ENCODE data around the gene POLDIP2.

POLDIP2 gene

GRCh38 chr17:28315846-28316705 lies 41.3 kb downstream of the POLDIP2 start:
- no peak for DNase-seq

GRCh38 chr17:28313841-28314240 lies 43.5 kb downstream of the POLDIP2 start:
- DNase-seq, result no peak

- DNase-seq, result no peak
Measured at GRCh38 chr17:28306954-28307401, 50.3 kb downstream of the POLDIP2 start.

- DNase-seq, result no peak
Measured at GRCh38 chr17:28298449-28298848, 58.9 kb downstream of the POLDIP2 start.
